Pancreas (tissue), 10 donors: ENCODE results near the gene MYO1E. TPM values are rescaled to one million over a fixed set of nuclear protein-coding genes. Genes with fewer than 3 reads are reported as not detected.

Experiments
- ATAC-seq, 4 donors: fragments of 200-7000 bp; cut with Tn5 transposase; one replicate each; pipeline versions ENCODE4 v1.8.0 to v1.9.1; 2020; ENCODE audit warnings: mild to moderate bottlenecking in 4 of 4, moderate library complexity in 4 of 4
- DNase-seq, 6 donors: peaks; one replicate each; pipeline ENCODE4 v3.0.0-alpha.2; 2020
- FAIRE-seq: peaks from 2 replicates; lab custom pipeline; 2012; peaks lifted over from hg19 to GRCh38; lab: Jason Lieb, UNC
- H3K27ac ChIP-seq, 4 donors: fragments of 200-600 bp; sonication (generic); 1 replicate in 3 of 4; 2 replicates in 1 of 4; pipeline versions ENCODE4 v1.5.0 to v1.8.0; 2020
- H3K27me3 ChIP-seq, 4 donors: fragments of 200-600 bp; one replicate each; pipeline ENCODE4 v1.8.0; 2021
- H3K36me3 ChIP-seq, 3 donors: fragments of 200-600 bp; sonication (generic) in 1 of 3; one replicate each; pipeline versions ENCODE4 v1.5.0 to v1.8.0; 2020 to 2021
- H3K4me1 ChIP-seq, 3 donors: fragments of 200-600 bp; one replicate each; pipeline ENCODE4 v1.8.0; 2021
- H3K4me3 ChIP-seq, 4 donors: fragments of 200-600 bp; sonication (generic) in 2 of 4; one replicate each; pipeline versions ENCODE4 v1.5.0 to v1.8.0; 2020 to 2021
- H3K9me3 ChIP-seq, 4 donors: fragments of 200-600 bp; one replicate each; pipeline ENCODE4 v1.8.0; 2021
- WGBS, 2 donors: extraction: QIAGEN DNeasy Blood & Tissue Kit; methylation state at CpG; one replicate each; pipeline ENCODE4 v1.1.7; 2013; 5-methylcytosine and 5-hydroxymethylcytosine counted together
- intact Hi-C, 3 donors: fragments of 100-400 bp; cut with DNase I; formaldehyde crosslinking; loops; one replicate each; pipeline versions ENCODE4 v1.11.1 to v1.14.2; 2022
- polyA plus RNA-seq, 2 donors: library from polyadenylated mRNA; stranded (reverse); fragments of 200-250 nt; gene quantifications; one replicate each; pipeline ENCODE4 v1.2.3, GENCODE V29; 2013
- total RNA-seq, 6 donors: library from RNA; stranded (reverse); fragmentation: NEBNext Ultra II Directional in 4 of 6; extraction: Animal tissue kit (Norgen Biotek cat#: 25700) in 4 of 6; gene quantifications; one replicate each; pipeline versions ENCODE4 v1.2.1 to v1.2.4, GENCODE V29; 2021 to 2023
- TF ChIP-seq, protein P1 (sequence below), 4 donors: fragments of 200-600 bp; sonication (generic) in 3 of 4; IDR thresholded peaks; one replicate each; pipeline versions ENCODE4 v1.5.0 to v1.8.0; 2021; ENCODE audit warnings: antibody characterized with exemption in 4 of 4
- donor health status: healthy with polysubstance abuse.
- donor health status: DM: no; HTN: no; CAD: no; lungs with moderate emphysema.
- donor health status: DM: no; HTN: no; CAD: no.
- donor health status: control.
- donor health status: control.
- donor health status: Bipolar disorder and iron deficiency.
- donor health status: DM: yes; HTN: yes; CAD: no.
- donor health status: DM: no; HTN: no; CAD: no.
- donor health status: DM: no; HTN: no; CAD: no.
- donor health status: DM: yes; HTN: yes; CAD: no.

Gene MYO1E
- total and polyA plus RNA-seq, 8 donors, result 7.8 to 81.1 (median 25.6) TPM

- no peaks in the 10 kb centered on the region for H3K36me3 ChIP-seq
- WGBS, 2 donors, result 0 to 2% methylated on average over 57 to 93 of the region's 93 CpGs
- no peaks in the 10 kb centered on the region for H3K9me3 ChIP-seq
- intact Hi-C loops, result no loop called here
- peak; percentile 65 to 79 (median 72) for ATAC-seq
- TF ChIP-seq, protein P1, sequence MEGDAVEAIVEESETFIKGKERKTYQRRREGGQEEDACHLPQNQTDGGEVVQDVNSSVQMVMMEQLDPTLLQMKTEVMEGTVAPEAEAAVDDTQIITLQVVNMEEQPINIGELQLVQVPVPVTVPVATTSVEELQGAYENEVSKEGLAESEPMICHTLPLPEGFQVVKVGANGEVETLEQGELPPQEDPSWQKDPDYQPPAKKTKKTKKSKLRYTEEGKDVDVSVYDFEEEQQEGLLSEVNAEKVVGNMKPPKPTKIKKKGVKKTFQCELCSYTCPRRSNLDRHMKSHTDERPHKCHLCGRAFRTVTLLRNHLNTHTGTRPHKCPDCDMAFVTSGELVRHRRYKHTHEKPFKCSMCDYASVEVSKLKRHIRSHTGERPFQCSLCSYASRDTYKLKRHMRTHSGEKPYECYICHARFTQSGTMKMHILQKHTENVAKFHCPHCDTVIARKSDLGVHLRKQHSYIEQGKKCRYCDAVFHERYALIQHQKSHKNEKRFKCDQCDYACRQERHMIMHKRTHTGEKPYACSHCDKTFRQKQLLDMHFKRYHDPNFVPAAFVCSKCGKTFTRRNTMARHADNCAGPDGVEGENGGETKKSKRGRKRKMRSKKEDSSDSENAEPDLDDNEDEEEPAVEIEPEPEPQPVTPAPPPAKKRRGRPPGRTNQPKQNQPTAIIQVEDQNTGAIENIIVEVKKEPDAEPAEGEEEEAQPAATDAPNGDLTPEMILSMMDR (IDR thresholded peaks at IDR 0.05), result no peak
- no peak for FAIRE-seq
- H3K27ac ChIP-seq, result peak overlapping the region; percentile 90 to 96 (median 91)
- no peaks in the 10 kb centered on the region for H3K27me3 ChIP-seq
- peaks cover 0 to 6% (median 3%) of the 10 kb centered on the region in 3 donors for H3K4me1 ChIP-seq
- peak overlapping the region; percentile 74 to 94 (median 84) for H3K4me3 ChIP-seq
- DNase-seq, result peak; percentile 57 to 83 (median 69)
Observed at GRCh38 chr15:59371458-59372351, 966 bp downstream of the MYO1E start.

- 92 to 98% methylated on average over 2 of the region's 2 CpGs for WGBS, 2 donors
- H3K27me3 ChIP-seq, result no peaks in the 10 kb centered on the region
- peaks cover 0 to 6% (median 3%) of the 10 kb centered on the region in 3 donors for H3K4me1 ChIP-seq
- no peaks in the 10 kb centered on the region for H3K9me3 ChIP-seq
- TF ChIP-seq, protein P1 (IDR thresholded peaks at IDR 0.05), result no peak
- H3K36me3 ChIP-seq, result no peaks in the 10 kb centered on the region
- no peak overlapping the region for H3K27ac ChIP-seq
- DNase-seq (no peak), FAIRE-seq (no peak), ATAC-seq (no peak)
- H3K4me3 ChIP-seq, result no peak overlapping the region
- intact Hi-C loops, result no loop called here
Observed at GRCh38 chr15:59369597-59369996, 3.1 kb downstream of the MYO1E start.

DNA sequence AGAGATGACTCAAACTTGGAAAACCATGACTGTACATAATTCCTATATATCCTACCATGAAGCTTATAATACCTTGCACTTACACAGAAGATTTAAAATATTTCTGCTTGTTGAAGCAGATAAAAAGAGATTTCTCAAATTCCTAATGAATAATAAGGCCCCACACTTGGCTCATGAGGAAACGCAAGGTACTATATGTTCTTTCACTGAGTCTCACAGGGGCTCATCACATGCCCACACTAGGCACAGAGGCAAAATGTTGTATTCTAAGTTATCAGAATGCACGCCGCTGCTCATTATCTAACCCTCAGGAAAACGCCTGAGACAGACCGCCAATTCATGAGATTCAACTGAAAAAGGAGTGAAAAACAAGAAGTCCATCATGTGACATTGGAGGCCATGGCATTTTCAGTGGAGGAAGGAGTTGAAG is 5.6 kb downstream of the MYO1E start:
- H3K36me3 ChIP-seq, result no peaks in the 10 kb centered on the region
- no peak overlapping the region for H3K4me3 ChIP-seq
- no peak overlapping the region for H3K27ac ChIP-seq
- H3K27me3 ChIP-seq, result no peaks in the 10 kb centered on the region
- H3K4me1 ChIP-seq, result peaks cover 0 to 6% (median 3%) of the 10 kb centered on the region in 3 donors
- ATAC-seq (no peak), DNase-seq (no peak), FAIRE-seq (no peak)
- intact Hi-C loops, result no loop called here
- TF ChIP-seq, protein P1 (IDR thresholded peaks at IDR 0.05), result no peak
- 83 to 88% methylated on average over 5 of the region's 5 CpGs for WGBS, 2 donors
- no peaks in the 10 kb centered on the region for H3K9me3 ChIP-seq

DNA sequence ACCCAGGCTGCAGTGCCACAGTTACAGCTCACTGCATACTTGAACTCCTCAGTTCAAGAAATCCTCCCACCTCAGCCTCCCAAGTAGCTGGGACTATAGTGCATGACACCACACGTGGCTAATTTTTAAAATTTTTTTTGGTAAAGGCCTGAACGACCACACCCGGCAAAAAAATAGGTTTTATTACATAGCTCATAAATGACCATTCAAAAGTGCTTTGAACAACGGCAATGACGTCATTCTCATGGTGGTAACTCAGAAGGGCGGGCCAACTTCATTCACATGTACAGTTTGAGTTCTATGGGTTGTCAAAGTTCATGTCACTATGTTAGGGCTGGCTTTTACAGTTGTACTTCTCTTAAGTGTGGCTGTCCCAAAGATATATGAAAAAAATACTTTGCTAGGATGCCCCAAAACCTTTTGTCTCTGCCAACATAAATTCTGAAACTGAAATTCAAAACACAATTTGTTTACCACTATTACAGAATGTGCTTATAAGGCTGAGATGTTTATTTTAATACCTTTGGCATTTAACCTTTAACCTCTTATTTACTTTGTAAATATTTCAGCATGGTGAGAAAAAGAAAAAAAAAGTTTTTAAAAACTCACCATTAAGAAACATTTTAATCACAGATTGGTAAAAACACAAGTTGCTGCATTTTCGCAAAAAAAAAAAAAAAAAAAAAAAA is 6.2 kb downstream of the MYO1E start:
- H3K36me3 ChIP-seq, result no peaks in the 10 kb centered on the region
- ATAC-seq (no peak), DNase-seq (no peak), FAIRE-seq (no peak)
- H3K4me3 ChIP-seq, result no peak overlapping the region
- H3K9me3 ChIP-seq, result no peaks in the 10 kb centered on the region
- intact Hi-C loops, result no loop called here
- no peaks in the 10 kb centered on the region for H3K27me3 ChIP-seq
- 62 to 77% methylated on average over 7 of the region's 7 CpGs for WGBS, 2 donors
- peaks cover 0 to 6% (median 3%) of the 10 kb centered on the region in 3 donors for H3K4me1 ChIP-seq
- TF ChIP-seq, protein P1 (IDR thresholded peaks at IDR 0.05), result no peak
- H3K27ac ChIP-seq, result no peak overlapping the region
